K562 (cell line): ENCODE results near the gene CRHR2. TPM values are rescaled to one million over a fixed set of nuclear protein-coding genes. Genes with fewer than 3 reads are reported as not detected.
"Not testable (repeated sequence)": the region's sequence is repeated elsewhere in the genome, so short reads cannot be mapped to it uniquely, and the experiment has no call there.

Source experiments
- ATAC-seq: fragments of 200-7000 bp; cut with Tn5 transposase; 3 replicates; pipeline ENCODE4 v1.9.1; 2020; ENCODE audit warnings: moderate library complexity
- BruUV-seq: library from RNA; stranded (reverse); fragments of 400-500 nt; replicated peaks from 2 replicates; lab custom pipeline; 2021; lab: Mats Ljungman, UMichigan
- CTCF ChIA-PET: fragments of 300-600 bp; formaldehyde crosslinking; extraction: SDS; loops from one replicate; lab custom pipeline; 2021; ENCODE audit warnings: low intra/inter-chr PET ratio; lab: Yijun Ruan, JAX
- POLR2A ChIA-PET: fragments of 300-600, 350-650 bp; sonication (Branson Sonifier 250); formaldehyde crosslinking; extraction: SDS; loops from one replicate; lab custom pipeline; 2021; ENCODE audit warnings: antibody characterized with exemption, inconsistent platforms; lab: Yijun Ruan, JAX
- DNase-seq, 4 experiments: peaks; one replicate each; pipeline versions ENCODE4 v3.0.0 to v3.0.0-alpha.2; 2011 to 2018; ENCODE audit warnings: low spot score in 3 of 4, mixed read lengths in 3 of 4; ENCODE audit errors: extremely low read depth in 1 of 4
- FAIRE-seq: peaks from 2 replicates; lab custom pipeline; 2011; peaks lifted over from hg19 to GRCh38; lab: Jason Lieb, UNC
- H2AFZ ChIP-seq: 2 replicates; pipeline ENCODE4 v1.6.0; 2011; ENCODE audit warnings: low read depth, low read length, control low read depth, inconsistent platforms
- H3K27ac ChIP-seq: fragments of 200-600 bp; 3 replicates; pipeline ENCODE4 v1.8.0; 2011; ENCODE audit warnings: low read depth, mild to moderate bottlenecking, control low read depth, inconsistent platforms, low read length, moderate library complexity, mixed read lengths; ENCODE audit errors: extremely low read depth
- H3K27me3 ChIP-seq, 2 experiments: fragments of 300-600 bp in 1 of 2; 2 replicates in 1 of 2; 3 replicates in 1 of 2; pipeline versions ENCODE4 v1.6.0 to v1.8.0; 2011; ENCODE audit warnings: inconsistent platforms in 2 of 2, low read length in 2 of 2, mild to moderate bottlenecking in 1 of 2, mixed read lengths in 1 of 2, moderate library complexity in 1 of 2; ENCODE audit not compliant: control insufficient read depth in 2 of 2, insufficient read depth in 2 of 2
- H3K36me3 ChIP-seq: fragments of 300-600 bp; 3 replicates; pipeline ENCODE4 v1.8.0; 2011; ENCODE audit warnings: mild to moderate bottlenecking, low read length, inconsistent platforms; ENCODE audit not compliant: control insufficient read depth, insufficient read depth
- H3K4me1 ChIP-seq, 2 experiments: fragments of 200-600 bp in 1 of 2; replicated peaks in 1 of 2; 2 replicates in 1 of 2; 3 replicates in 1 of 2; pipeline versions ENCODE4 v1.5.1 to v1.8.0; 2011; ENCODE audit warnings: inconsistent platforms in 2 of 2, low read length in 2 of 2, mild to moderate bottlenecking in 1 of 2, mixed read lengths in 1 of 2, moderate library complexity in 1 of 2; ENCODE audit not compliant: control insufficient read depth in 2 of 2, insufficient read depth in 2 of 2
- H3K4me2 ChIP-seq: 2 replicates; pipeline ENCODE4 v1.6.1; 2011; ENCODE audit warnings: low read length, control low read depth, inconsistent platforms, mixed read lengths; ENCODE audit not compliant: insufficient read depth
- H3K4me3 ChIP-seq: fragments of 200-600 bp; sonication (generic), shearing (Covaris generic); 2 replicates; pipeline ENCODE4 v1.5.1; 2016; ENCODE audit warnings: control low read depth, inconsistent platforms
- H3K79me2 ChIP-seq: fragments of 200-600 bp; 3 replicates; pipeline ENCODE4 v1.8.0; 2011; ENCODE audit warnings: low read length, inconsistent platforms; ENCODE audit not compliant: control insufficient read depth, insufficient read depth
- H3K9ac ChIP-seq, 2 experiments: 2 replicates each; pipeline versions ENCODE4 v1.6.0 to v1.6.1; 2011; ENCODE audit warnings: low read depth in 2 of 2, low read length in 2 of 2, control low read depth in 1 of 2, inconsistent platforms in 1 of 2, mild to moderate bottlenecking in 1 of 2, mixed read lengths in 1 of 2; ENCODE audit not compliant: insufficient read depth in 1 of 2
- H3K9me1 ChIP-seq: one replicate; pipeline ENCODE4 v1.6.0; 2011; ENCODE audit warnings: inconsistent platforms, mild to moderate bottlenecking, low read length, moderate library complexity; ENCODE audit not compliant: control insufficient read depth, insufficient read depth
- H3K9me3 ChIP-seq: replicated peaks from 2 replicates; pipeline ENCODE4 v1.5.1; 2011; ENCODE audit warnings: low read depth, low read length, inconsistent platforms; ENCODE audit not compliant: control insufficient read depth, insufficient read depth
- H4K20me1 ChIP-seq: replicated peaks from 2 replicates; pipeline ENCODE4 v1.6.1; 2011; ENCODE audit warnings: low read length, inconsistent platforms, mixed read lengths; ENCODE audit not compliant: control insufficient read depth, insufficient read depth
- HMGN3 ChIP-seq: IDR thresholded peaks from 2 replicates; pipeline ENCODE4 v1.6.1; 2011; ENCODE audit warnings: borderline replicate concordance, low read depth, mild to moderate bottlenecking, mixed read lengths, low read length; ENCODE audit not compliant: insufficient read length; ENCODE audit errors: extremely low read depth
- ZNF609 ChIP-seq: sonication (generic); formaldehyde crosslinking; IDR thresholded peaks from 2 replicates; pipeline ENCODE4 v1.8.1; 2023; ENCODE audit warnings: missing genetic modification reagents, mild to moderate bottlenecking, borderline replicate concordance
- WGBS: fragments of 100-300 bp; shearing (Covaris generic); methylation state at CpG from one replicate; pipeline ENCODE4 v1.1.6; 2016; ENCODE audit warnings: low coverage, mixed read lengths; ENCODE audit not compliant: insufficient coverage; ENCODE audit errors: missing lambda C conversion rate; 5-methylcytosine and 5-hydroxymethylcytosine counted together
- in situ Hi-C: fragments of 300-500 bp; cut with MboI; formaldehyde crosslinking; loops from 4 replicates; pipeline ENCODE4 v1.15.0; 2018; ENCODE audit warnings: inconsistent platforms, mixed read lengths
- intact Hi-C: fragments of 100-400 bp; cut with micrococcal nuclease; formaldehyde crosslinking; loops from 2 replicates; pipeline ENCODE4 v1.14.2; 2022
- polyA plus RNA-seq, 8 experiments: library from polyadenylated mRNA; depleted of rRNA in 4 of 8; stranded (reverse) in 5 of 8; unstranded in 3 of 8; fragments of >200 nt; fragmentation: Nextera tagmentation in 2 of 8; fragmentation: Illumina TruSeq in 1 of 8; extraction: Ambion mirVana in 2 of 8; extraction: Trizol in 1 of 8; gene quantifications; 2 replicates each; pipeline versions ENCODE4 v1.2.1 to v1.2.3, GENCODE V29; 2011 to 2014; ENCODE audit warnings: inconsistent platforms in 1 of 8, missing spikeins in 1 of 8
- total RNA-seq, 7 experiments: library from RNA; depleted of rRNA in 6 of 7; stranded (reverse); fragments of >200 nt in 6 of 7; fragmentation: Illumina TruSeq in 2 of 7; extraction: Trizol in 2 of 7; gene quantifications; 2 replicates each; pipeline versions ENCODE4 v1.2.1 to v1.2.3, GENCODE V29; 2011 to 2021; ENCODE audit warnings: low replicate concordance in 1 of 7
- TF ChIP-seq, protein P1 (sequence below): fragments of 450-650 bp; IDR thresholded peaks from 2 replicates; pipeline ENCODE4 v1.6.1; 2017; ENCODE audit warnings: mild to moderate bottlenecking, moderate library complexity
- TF ChIP-seq, protein P2 (sequence below), 2 experiments: IDR thresholded peaks; 2 replicates each; pipeline ENCODE4 v1.6.1; 2011; ENCODE audit warnings: borderline replicate concordance in 1 of 2, control low read depth in 1 of 2, low read depth in 1 of 2, low read length in 1 of 2, mild to moderate bottlenecking in 1 of 2, mixed read lengths in 1 of 2, moderate library complexity in 1 of 2; ENCODE audit not compliant: insufficient read depth in 1 of 2, insufficient read length in 1 of 2, poor library complexity in 1 of 2, severe bottlenecking in 1 of 2; ENCODE audit errors: extremely low read depth in 1 of 2

The CRHR2 gene
- total and polyA plus RNA-seq, 9 of the 15 experiments (the other 6 are each of a cell fraction or from before 2014, with no cell fraction given): not detected

DNA sequence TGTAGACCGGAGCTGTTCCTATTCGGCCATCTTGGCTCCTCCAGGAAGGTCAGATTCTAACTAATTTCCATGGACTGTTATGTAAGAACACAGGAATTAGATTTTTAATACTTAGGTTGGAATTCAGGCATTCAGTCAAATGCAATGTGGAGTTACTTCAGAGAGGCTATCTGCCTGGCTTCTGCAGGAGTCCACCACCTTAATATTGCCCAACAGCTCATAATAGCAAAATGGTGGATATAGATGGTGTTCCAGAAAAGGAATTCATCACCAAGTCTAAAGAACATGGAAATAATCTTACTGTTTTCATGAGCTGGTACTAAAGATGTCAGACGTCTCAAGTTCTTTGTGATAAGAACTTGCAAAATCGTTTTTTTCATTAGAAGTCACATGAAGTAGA lies 39.5 kb downstream of the CRHR2 start (continued):
- TF ChIP-seq ZNF609 (CRISPR knock-in tag) (no peak), HMGN3 (no peak)
- TF ChIP-seq, protein P1, sequence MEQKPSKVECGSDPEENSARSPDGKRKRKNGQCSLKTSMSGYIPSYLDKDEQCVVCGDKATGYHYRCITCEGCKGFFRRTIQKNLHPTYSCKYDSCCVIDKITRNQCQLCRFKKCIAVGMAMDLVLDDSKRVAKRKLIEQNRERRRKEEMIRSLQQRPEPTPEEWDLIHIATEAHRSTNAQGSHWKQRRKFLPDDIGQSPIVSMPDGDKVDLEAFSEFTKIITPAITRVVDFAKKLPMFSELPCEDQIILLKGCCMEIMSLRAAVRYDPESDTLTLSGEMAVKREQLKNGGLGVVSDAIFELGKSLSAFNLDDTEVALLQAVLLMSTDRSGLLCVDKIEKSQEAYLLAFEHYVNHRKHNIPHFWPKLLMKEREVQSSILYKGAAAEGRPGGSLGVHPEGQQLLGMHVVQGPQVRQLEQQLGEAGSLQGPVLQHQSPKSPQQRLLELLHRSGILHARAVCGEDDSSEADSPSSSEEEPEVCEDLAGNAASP: no peak
- TF ChIP-seq, protein P2, sequence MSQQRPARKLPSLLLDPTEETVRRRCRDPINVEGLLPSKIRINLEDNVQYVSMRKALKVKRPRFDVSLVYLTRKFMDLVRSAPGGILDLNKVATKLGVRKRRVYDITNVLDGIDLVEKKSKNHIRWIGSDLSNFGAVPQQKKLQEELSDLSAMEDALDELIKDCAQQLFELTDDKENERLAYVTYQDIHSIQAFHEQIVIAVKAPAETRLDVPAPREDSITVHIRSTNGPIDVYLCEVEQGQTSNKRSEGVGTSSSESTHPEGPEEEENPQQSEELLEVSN (IDR thresholded peaks at IDR 0.05; ENCODE audit: borderline replicate concordance in 1 of 2, extremely low read depth in 1 of 2, insufficient read depth in 1 of 2, insufficient read length in 1 of 2, low read depth in 1 of 2, low read length in 1 of 2, poor library complexity in 1 of 2, severe bottlenecking in 1 of 2): no peak
- TF ChIP-seq, all 486 proteins: peak for 0

DNA sequence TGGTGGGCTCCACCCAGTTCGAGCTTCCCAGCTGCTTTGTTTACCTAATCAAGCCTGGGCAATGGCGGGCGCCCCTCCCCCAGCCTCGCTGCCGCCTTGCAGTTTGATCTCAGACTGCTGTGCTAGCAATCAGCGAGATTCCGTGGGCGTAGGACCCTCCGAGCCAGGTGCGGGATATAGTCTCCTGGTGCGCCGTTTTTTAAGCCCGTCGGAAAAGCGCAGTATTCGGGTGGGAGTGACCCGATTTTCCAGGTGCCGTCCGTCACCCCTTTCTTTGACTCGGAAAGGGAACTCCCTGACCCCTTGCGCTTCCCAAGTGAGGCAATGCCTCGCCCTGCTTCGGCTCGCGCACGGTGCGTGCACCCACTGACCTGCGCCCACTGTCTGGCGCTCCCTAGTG lies 39.9 kb downstream of the CRHR2 start:
- H3K27me3 ChIP-seq, FAIRE-seq, ATAC-seq, H3K79me2 ChIP-seq, in situ Hi-C loops, intact Hi-C loops, H3K9ac ChIP-seq, H3K9me1 ChIP-seq, H3K4me1 ChIP-seq, H3K27ac ChIP-seq, H3K4me3 ChIP-seq, BruUV-seq, H4K20me1 ChIP-seq, H3K4me2 ChIP-seq, H3K9me3 ChIP-seq, DNase-seq, H2AFZ ChIP-seq, CTCF ChIA-PET: not testable (repeated sequence)
- 79% methylated on average over 6 of the region's 29 CpGs for WGBS
- POLR2A ChIA-PET: interaction anchor here (0.9 kb wide), 1 partner anchor 10 kb away, joined by 4 read pairs; no protein-coding TSS in a partner anchor
- H3K36me3 ChIP-seq: peaks cover 13% of the 10 kb centered on the region; the same call in 2 of the 3 replicates
